Epithelial cell of esophagus (primary cell): ENCODE results near the gene MAML3.

Experiments used
- DNase-seq: peaks from one replicate; pipeline ENCODE4 v3.0.0; 2010; ENCODE audit warnings: low read depth
- H3K4me3 ChIP-seq: 2 replicates; pipeline ENCODE4 v1.5.1; 2011; ENCODE audit warnings: mild to moderate bottlenecking, low read length, control low read depth
- TF ChIP-seq, protein P1 (sequence below): IDR thresholded peaks from 2 replicates; pipeline ENCODE4 v1.5.1; 2011; ENCODE audit warnings: low read depth, mild to moderate bottlenecking, low read length, control low read depth, inconsistent platforms; ENCODE audit not compliant: insufficient read depth; ENCODE audit errors: missing control alignments

The MAML3 gene

DNA sequence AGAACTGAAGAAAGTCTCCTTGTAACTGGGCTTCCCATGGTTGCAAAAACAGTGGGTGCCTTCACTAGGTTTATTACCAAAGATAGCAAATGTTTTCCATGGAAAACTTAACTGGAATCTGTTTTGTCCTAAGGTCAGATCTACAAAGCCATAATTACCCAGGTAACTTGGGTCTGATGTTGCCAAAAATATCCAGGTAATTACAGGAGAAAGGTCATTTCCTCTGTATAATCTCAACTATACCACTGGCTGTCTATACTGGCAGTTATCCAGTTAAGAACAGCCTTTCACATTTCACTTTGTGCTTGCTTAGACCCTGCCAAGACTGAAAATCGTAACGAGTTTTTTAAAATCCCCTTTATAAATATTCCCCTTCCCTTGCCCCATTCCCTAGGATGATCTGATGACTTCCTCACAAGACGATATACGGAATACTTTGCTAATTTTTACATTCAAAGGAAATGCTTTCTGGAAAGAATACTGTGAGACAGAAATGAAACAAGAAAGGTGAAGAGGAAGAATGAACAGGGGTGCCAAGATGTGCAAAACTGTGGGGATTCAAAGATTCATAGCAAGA lies 105.5 kb downstream of the MAML3 start:
- no peak for DNase-seq
- H3K4me3 ChIP-seq: peak overlapping the region; percentile 26
- TF ChIP-seq, protein P1, sequence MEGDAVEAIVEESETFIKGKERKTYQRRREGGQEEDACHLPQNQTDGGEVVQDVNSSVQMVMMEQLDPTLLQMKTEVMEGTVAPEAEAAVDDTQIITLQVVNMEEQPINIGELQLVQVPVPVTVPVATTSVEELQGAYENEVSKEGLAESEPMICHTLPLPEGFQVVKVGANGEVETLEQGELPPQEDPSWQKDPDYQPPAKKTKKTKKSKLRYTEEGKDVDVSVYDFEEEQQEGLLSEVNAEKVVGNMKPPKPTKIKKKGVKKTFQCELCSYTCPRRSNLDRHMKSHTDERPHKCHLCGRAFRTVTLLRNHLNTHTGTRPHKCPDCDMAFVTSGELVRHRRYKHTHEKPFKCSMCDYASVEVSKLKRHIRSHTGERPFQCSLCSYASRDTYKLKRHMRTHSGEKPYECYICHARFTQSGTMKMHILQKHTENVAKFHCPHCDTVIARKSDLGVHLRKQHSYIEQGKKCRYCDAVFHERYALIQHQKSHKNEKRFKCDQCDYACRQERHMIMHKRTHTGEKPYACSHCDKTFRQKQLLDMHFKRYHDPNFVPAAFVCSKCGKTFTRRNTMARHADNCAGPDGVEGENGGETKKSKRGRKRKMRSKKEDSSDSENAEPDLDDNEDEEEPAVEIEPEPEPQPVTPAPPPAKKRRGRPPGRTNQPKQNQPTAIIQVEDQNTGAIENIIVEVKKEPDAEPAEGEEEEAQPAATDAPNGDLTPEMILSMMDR: no peak

DNA sequence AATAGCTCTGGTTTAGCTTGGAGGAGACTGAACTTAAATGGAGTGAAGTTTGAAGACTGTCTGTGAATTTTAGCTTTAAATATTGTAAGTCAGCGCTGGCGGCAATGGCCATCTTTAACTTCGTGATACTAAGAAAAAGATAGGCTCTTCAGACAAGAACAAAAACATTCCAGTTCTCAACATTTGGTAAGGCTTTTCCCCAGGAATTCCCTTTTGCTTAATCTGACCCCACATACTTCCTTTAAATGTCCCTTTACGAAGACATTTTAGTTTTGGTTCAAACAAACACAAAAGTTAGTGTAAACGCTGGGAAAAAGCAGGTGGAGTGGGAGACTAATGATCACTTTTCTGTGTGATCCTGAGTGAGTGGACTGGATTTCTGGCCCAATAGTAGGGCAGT lies 106.2 kb downstream of the MAML3 start:
- DNase-seq: no peak
- no peak overlapping the region for H3K4me3 ChIP-seq
- TF ChIP-seq, protein P1: no peak

DNA sequence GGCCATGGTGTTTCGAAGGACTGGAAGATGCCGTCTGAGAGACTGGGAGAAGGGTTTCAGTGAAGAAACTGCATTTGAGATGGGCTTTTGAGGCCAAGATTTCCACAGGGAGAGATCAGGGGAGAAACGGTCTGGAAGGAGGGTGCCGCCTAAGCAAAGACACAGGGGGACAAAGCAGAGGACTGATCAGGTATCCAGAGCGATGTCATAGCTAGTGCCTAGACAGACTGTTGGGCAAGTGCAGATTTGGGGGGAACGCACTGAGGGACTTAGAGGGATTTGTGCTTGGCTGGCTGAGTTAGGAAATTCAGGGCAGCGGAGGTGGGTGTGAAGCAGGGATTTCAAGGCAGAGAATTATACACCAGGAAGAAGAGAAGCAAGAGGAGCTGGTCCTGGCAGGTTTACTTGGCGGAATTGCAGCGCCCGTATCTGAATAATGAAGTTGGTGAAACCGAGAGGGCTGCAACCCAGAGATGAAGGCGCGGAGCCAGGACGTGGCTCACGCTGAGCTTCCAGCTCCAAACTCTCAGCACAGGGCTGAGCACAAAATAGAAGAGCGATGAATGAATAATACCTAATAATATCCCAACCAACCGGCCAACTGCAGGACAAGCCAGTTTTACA lies 106.9 kb downstream of the MAML3 start:
- H3K4me3 ChIP-seq: peak overlapping the region; percentile 5
- DNase-seq: peak; percentile 90
- TF ChIP-seq, protein P1: no peak

DNA sequence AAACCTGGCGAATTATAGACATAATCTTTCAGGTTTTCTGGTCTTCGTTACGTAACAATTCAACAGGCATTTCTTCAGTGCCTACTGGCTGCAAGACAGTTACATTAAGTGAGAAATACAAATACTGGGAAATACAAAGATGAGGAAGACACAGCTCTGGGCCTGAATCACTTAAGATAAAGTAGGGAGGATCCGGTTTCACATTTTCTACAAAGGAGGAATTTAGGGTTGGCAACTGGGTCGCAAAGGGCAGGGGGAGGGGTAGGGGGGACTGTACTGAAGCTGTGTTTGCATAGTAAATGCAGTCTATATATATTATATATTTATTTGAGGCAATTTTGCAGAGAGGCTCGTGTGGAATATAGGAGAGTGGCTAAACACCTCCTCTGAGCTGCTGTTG lies 107.4 kb downstream of the MAML3 start:
- TF ChIP-seq, protein P1: no peak
- H3K4me3 ChIP-seq: no peak overlapping the region
- no peak for DNase-seq

DNA sequence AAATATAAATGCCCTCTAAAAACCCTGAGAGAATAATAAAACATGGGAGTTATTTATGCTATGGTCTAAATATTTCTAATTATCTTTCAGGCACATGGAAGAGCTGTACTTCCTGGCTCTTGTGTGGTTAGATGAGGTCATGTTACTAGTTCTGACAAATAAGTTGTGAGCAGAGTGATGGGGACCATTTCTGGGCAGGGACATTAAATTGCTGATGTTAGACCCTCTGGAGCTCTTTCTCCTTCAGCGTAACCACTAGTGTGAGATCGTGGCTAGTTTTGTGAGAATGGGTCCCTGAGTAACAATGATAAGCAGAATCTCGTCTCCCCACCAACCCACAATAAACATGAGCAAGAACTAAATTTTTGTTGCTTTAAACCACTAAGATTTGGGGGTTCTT lies 108.0 kb downstream of the MAML3 start:
- TF ChIP-seq, protein P1: no peak
- no peak overlapping the region for H3K4me3 ChIP-seq
- DNase-seq: no peak

DNA sequence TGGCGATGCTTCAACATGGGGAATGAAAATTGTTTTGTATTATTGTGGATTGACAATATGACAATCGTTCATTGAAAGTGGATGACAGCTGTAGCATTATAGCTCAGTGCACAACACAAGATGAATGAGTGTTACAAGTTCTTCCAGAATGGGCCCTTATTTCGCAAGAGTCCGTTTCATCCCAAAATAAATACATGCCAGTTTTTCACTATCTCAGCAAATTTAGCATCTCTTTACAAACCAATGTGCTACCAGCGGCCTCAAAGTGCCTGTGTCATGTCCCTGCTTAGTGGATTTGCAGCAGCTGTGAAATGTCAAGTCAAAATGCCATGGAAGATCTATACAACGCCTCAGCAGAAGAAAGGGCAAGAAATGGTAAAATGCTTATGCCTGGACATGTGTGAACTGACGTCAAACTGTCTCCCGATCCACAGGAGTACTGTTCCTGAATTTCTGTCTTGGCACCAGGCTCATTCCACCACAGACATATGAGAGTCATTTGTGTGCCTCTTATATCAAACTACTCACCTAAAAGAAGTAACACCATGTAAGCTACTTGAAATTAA lies 109.6 kb downstream of the MAML3 start:
- H3K4me3 ChIP-seq: no peak overlapping the region
- DNase-seq: peak; percentile 59
- TF ChIP-seq, protein P1: no peak
